ENCODE results near the gene SREK1IP1. TPM values are rescaled to one million over a fixed set of nuclear protein-coding genes. Genes with fewer than 3 reads are reported as not detected.
A peak's percentile ranks its signal among the peaks of the same experiment; 100 is the strongest.

SREK1IP1 gene
- total RNA-seq: 31.6 TPM
- 10 to 100 TPM; 30.1 to 38.3 (median 33.5) TPM for polyA plus RNA-seq

DNA sequence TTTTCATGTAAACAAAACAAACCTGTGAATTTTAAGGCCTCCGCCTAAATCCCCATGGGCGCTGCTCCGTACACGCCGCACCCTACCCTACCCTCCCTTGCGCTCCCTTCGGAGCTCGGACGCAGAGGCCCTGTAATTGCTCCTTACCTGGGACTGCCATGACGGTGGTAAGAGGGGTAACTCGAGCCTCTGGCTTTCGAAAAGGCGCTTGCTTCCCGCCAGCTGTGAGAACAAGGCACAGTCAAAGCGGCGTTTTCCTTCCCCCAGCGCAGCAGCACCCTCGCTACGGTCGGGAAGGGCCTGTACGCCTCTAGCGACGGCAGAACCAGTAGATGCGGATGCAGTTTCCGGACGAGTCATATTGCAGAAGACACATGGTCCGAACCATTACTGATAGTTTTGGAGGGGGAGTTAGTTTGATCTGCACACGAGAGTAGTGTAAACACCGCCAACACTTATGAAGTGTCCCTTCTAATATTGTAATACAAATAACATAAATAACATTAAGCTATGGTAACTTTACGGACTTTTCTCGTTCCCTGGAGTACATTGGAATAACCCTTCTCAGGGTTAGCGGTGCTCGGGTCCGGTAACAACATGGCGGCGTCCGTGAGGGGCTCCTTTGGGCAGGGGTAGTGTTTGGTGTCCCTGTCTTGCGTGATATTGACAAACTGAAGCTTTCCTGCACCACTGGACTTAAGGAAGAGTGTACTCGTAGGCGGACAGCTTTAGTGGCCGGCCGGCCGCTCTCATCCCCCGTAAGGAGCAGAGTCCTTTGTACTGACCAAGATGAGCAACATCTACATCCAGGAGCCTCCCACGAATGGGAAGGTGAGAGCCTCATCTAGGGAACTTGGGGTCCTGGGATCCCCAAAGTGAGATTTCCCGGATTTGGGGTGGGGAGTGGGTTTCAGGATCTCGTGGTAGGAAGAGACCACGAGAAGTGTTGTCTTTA is at the start of gene SREK1IP1, which contains the start of gene CWC27:
TSS of gene SREK1IP1 (minus strand) at position 334 of the 955 bp plus-strand sequence. CDS start at position 160, 174 bp downstream.
TSS of gene CWC27 (plus strand) at position 573 of the 955 bp plus-strand sequence. CDS start at position 790, 217 bp downstream.
- Mint-ChIP-seq H3K36me3 (peaks cover 8% of the 10 kb centered on the region), H3K27ac (peak within 1 kb of the TSS; percentile 98 to 99 (median 98))
- H3K27me3 ChIP-seq (ENCODE audit: control insufficient read depth, insufficient read depth, low read length): no peaks in the 10 kb centered on the region

DNA sequence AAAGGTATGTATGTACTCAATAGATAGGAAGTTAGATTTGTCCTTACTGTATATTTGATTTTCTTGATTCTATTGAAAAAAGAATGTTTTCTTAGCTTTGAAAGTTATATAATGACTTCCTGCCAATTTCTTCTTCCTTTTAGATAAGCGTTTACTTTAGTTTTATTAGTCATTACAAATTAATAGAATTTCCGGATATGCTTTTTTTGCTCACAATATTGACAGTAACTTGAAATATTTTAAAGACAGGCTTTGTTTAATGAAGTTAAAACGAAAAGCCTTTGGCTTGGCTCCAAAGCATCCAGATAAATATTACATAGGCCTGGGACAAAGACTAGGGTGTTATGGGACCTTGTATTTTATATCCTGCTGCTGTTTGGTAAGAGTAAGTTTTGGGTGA is 49.8 kb upstream of the SREK1IP1 start:
- peaks cover 9 to 23% (median 13%) of the 10 kb centered on the region in 4 donors for H3K4me1 Mint-ChIP-seq
- no peaks in the 10 kb centered on the region for H3K9me3 ChIP-seq (ENCODE audit: control insufficient read depth in 2 of 2, low read length in 2 of 2)
- no peak for ATAC-seq (ENCODE audit: low read depth in 2 of 2)
- DNase-seq: no peak
- no peaks in the 10 kb centered on the region for H3K4me1 ChIP-seq (ENCODE audit: control insufficient read depth, insufficient read depth, low read length, poor library complexity, severe bottlenecking)
- no peak overlapping the region for H3K27ac ChIP-seq (ENCODE audit: insufficient read depth, low read length, poor library complexity, severe bottlenecking)
- peaks cover 3% of the 10 kb centered on the region for H3K27me3 Mint-ChIP-seq
- no peak overlapping the region for H3K4me3 ChIP-seq (ENCODE audit: low read depth, low read length)
- no peaks in the 10 kb centered on the region for H3K9me3 Mint-ChIP-seq
- no peak overlapping the region for H3K4me3 Mint-ChIP-seq
- no peaks in the 10 kb centered on the region for H3K36me3 ChIP-seq (ENCODE audit: control insufficient read depth, insufficient read depth, low read length)
- no peak overlapping the region for H3K27ac Mint-ChIP-seq
- no peaks in the 10 kb centered on the region for H3K27me3 ChIP-seq (ENCODE audit: control insufficient read depth, insufficient read depth, low read length)
- H3K36me3 Mint-ChIP-seq: peaks cover 23% of the 10 kb centered on the region

More for the DNA sequence above, at the start of gene SREK1IP1, which contains the start of gene CWC27:
- peak; percentile 67 to 94 (median 87) for DNase-seq
- Histone ChIP-seq H3K27ac (ENCODE audit: insufficient read depth, low read length, poor library complexity, severe bottlenecking) (peak within 1 kb of the TSS; percentile 79), H3K4me1 (ENCODE audit: control insufficient read depth, insufficient read depth, low read length, poor library complexity, severe bottlenecking) (peaks cover 35% of the 10 kb centered on the region), H3K36me3 (ENCODE audit: control insufficient read depth, insufficient read depth, low read length) (peaks cover 4% of the 10 kb centered on the region), H3K9me3 (ENCODE audit: control insufficient read depth in 2 of 2, low read length in 2 of 2) (no peaks in the 10 kb centered on the region), H3K4me3 (ENCODE audit: low read depth, low read length) (peak within 1 kb of the TSS; percentile 99)
- H3K4me3 Mint-ChIP-seq: peak within 1 kb of the TSS; percentile 95 to 100 (median 98)
- H3K4me1 Mint-ChIP-seq: peaks cover 25 to 77% (median 63%) of the 10 kb centered on the region in 4 donors
- peaks cover 0 to 1% (median 0%) of the 10 kb centered on the region in 7 donors for H3K9me3 Mint-ChIP-seq
- H3K27me3 Mint-ChIP-seq: no peaks in the 10 kb centered on the region
- peak; percentile 98 to 99 for ATAC-seq (ENCODE audit: low read depth in 2 of 2)

DNA sequence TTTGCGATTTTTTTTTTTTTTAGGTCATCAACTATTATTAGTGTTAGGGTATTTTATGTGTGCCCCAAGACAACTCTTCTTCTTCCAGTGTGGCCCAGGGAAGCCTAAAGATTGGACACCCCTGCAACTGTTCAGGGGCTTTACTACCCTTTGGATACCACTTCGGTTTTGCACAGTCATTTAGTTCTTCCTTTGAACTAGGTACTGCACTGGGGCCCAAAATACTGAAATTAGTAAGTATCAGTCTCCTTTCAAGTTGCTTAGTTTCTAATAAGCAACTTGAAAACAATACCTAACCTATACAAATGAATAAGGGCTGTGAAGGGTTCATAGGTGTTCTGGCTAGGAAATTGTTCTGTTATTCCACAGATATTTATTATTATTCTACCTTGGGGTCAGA is 45.6 kb upstream of the SREK1IP1 start:
- Histone ChIP-seq H3K36me3 (ENCODE audit: control insufficient read depth, insufficient read depth, low read length) (no peaks in the 10 kb centered on the region), H3K9me3 (ENCODE audit: control insufficient read depth in 2 of 2, low read length in 2 of 2) (no peaks in the 10 kb centered on the region), H3K4me1 (ENCODE audit: control insufficient read depth, insufficient read depth, low read length, poor library complexity, severe bottlenecking) (no peaks in the 10 kb centered on the region), H3K27me3 (ENCODE audit: control insufficient read depth, insufficient read depth, low read length) (no peaks in the 10 kb centered on the region), H3K27ac (ENCODE audit: insufficient read depth, low read length, poor library complexity, severe bottlenecking) (no peak overlapping the region), H3K4me3 (ENCODE audit: low read depth, low read length) (no peak overlapping the region)
- DNase-seq (peak in 1 of 3 donors; percentile 29), ATAC-seq (ENCODE audit: low read depth in 2 of 2) (no peak)
- no peaks in the 10 kb centered on the region for H3K9me3 Mint-ChIP-seq
- H3K36me3 Mint-ChIP-seq: peaks cover 18% of the 10 kb centered on the region
- H3K4me1 Mint-ChIP-seq: peaks cover 0 to 14% (median 4%) of the 10 kb centered on the region in 4 donors
- no peak overlapping the region for H3K4me3 Mint-ChIP-seq
- H3K27ac Mint-ChIP-seq: no peak overlapping the region
- no peaks in the 10 kb centered on the region for H3K27me3 Mint-ChIP-seq

DNA sequence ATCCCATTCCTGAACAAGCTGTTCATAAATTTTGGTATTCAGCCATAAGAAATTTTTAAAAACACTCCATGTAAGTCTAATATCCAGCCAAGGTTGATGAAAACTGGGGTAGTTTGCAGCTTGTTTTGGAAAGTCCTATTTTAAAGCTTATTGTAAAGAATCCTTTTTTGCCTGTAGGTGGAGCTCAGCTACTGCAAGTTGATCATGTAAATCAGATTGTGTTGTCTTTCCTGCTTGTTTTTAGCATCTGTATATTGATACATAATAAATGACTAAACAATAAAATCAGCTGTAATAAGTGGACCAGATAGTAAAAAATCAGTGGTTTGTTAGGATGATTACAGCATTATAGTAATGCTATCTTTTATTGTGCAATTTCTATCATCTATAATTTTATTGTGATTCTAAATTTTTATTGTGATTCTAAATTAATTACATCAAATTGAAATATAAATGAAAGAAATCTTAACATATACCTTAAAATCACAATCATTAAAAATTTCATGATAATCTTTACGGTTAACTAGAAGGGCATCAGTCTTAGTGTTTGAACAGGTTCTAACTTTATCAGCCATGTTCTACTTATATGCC is 42.7 kb upstream of the SREK1IP1 start:
- Histone ChIP-seq H3K27me3 (ENCODE audit: control insufficient read depth, insufficient read depth, low read length) (no peaks in the 10 kb centered on the region), H3K36me3 (ENCODE audit: control insufficient read depth, insufficient read depth, low read length) (peaks cover 13% of the 10 kb centered on the region), H3K9me3 (ENCODE audit: control insufficient read depth in 2 of 2, low read length in 2 of 2) (no peaks in the 10 kb centered on the region), H3K4me3 (ENCODE audit: low read depth, low read length) (no peak overlapping the region), H3K27ac (ENCODE audit: insufficient read depth, low read length, poor library complexity, severe bottlenecking) (no peak overlapping the region), H3K4me1 (ENCODE audit: control insufficient read depth, insufficient read depth, low read length, poor library complexity, severe bottlenecking) (no peaks in the 10 kb centered on the region)
- H3K36me3 Mint-ChIP-seq: peaks cover 27% of the 10 kb centered on the region
- peaks cover 0 to 20% (median under 1%) of the 10 kb centered on the region in 4 donors for H3K4me1 Mint-ChIP-seq
- ATAC-seq (ENCODE audit: low read depth in 2 of 2) (no peak), DNase-seq (peak in 2 of 3 donors; percentile 42 to 65)
- H3K27ac Mint-ChIP-seq: no peak overlapping the region
- no peak overlapping the region for H3K4me3 Mint-ChIP-seq
- no peaks in the 10 kb centered on the region for H3K9me3 Mint-ChIP-seq
- H3K27me3 Mint-ChIP-seq: no peaks in the 10 kb centered on the region

DNA sequence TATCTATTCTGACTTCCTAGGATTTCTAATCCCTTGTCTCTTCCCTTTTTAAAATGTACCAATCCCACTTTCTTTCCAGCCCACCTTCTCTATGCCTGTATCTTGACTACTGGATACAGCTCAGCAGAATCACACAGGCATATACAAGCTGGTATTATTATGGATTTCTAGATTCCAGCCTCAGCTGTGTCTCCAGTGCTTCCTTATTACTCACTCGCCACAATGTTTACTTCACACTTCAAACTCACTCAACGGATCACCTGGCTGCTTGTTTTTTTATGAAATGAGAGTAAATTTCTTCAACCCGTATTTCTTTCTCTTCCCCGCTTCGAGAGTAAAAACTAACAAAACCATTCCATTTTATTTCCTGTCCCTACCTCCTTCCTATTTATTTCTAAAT is 39.0 kb upstream of the SREK1IP1 start:
- Mint-ChIP-seq H3K9me3 (no peaks in the 10 kb centered on the region), H3K36me3 (peaks cover 21% of the 10 kb centered on the region), H3K27ac (no peak overlapping the region), H3K4me3 (no peak overlapping the region), H3K27me3 (no peaks in the 10 kb centered on the region), H3K4me1 (peaks cover 0 to 6% (median under 1%) of the 10 kb centered on the region in 4 donors)
- H3K4me1 ChIP-seq (ENCODE audit: control insufficient read depth, insufficient read depth, low read length, poor library complexity, severe bottlenecking): no peaks in the 10 kb centered on the region
- no peak overlapping the region for H3K27ac ChIP-seq (ENCODE audit: insufficient read depth, low read length, poor library complexity, severe bottlenecking)
- no peaks in the 10 kb centered on the region for H3K9me3 ChIP-seq (ENCODE audit: control insufficient read depth in 2 of 2, low read length in 2 of 2)
- no peak for DNase-seq
- H3K4me3 ChIP-seq (ENCODE audit: low read depth, low read length): no peak overlapping the region
- ATAC-seq (ENCODE audit: low read depth in 2 of 2): no peak
- H3K36me3 ChIP-seq (ENCODE audit: control insufficient read depth, insufficient read depth, low read length): peaks cover 33% of the 10 kb centered on the region
- H3K27me3 ChIP-seq (ENCODE audit: control insufficient read depth, insufficient read depth, low read length): no peaks in the 10 kb centered on the region

DNA sequence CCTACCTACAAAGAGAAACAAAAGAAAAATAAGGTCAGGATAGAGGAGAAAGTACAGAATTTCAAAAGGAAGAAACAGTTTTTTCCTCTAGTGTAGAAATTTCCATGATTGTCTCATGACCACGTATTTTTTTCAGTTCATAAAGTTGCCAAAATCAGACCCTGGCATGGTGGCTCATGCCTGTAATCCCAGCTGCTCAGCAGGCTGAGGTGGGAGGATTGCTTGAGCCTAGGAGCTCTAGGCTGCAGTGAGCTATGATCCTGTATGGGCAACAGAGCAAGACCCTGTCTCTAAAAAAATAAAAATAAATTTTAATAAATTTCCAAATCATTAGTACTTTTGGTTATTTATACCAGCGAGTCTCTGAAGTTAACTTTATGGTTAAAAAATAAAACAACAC is 38.0 kb upstream of the SREK1IP1 start:
- Histone ChIP-seq H3K9me3 (ENCODE audit: control insufficient read depth in 2 of 2, low read length in 2 of 2) (no peaks in the 10 kb centered on the region), H3K4me3 (ENCODE audit: low read depth, low read length) (no peak overlapping the region), H3K36me3 (ENCODE audit: control insufficient read depth, insufficient read depth, low read length) (peaks cover 37% of the 10 kb centered on the region), H3K27me3 (ENCODE audit: control insufficient read depth, insufficient read depth, low read length) (no peaks in the 10 kb centered on the region), H3K4me1 (ENCODE audit: control insufficient read depth, insufficient read depth, low read length, poor library complexity, severe bottlenecking) (no peaks in the 10 kb centered on the region), H3K27ac (ENCODE audit: insufficient read depth, low read length, poor library complexity, severe bottlenecking) (no peak overlapping the region)
- no peak for ATAC-seq (ENCODE audit: low read depth in 2 of 2)
- peaks cover 21% of the 10 kb centered on the region for H3K36me3 Mint-ChIP-seq
- DNase-seq: no peak
- H3K4me1 Mint-ChIP-seq: peaks cover 0 to 6% (median under 1%) of the 10 kb centered on the region in 4 donors
- H3K9me3 Mint-ChIP-seq: no peaks in the 10 kb centered on the region
- no peak overlapping the region for H3K27ac Mint-ChIP-seq
- H3K27me3 Mint-ChIP-seq: no peaks in the 10 kb centered on the region
- H3K4me3 Mint-ChIP-seq: no peak overlapping the region

DNA sequence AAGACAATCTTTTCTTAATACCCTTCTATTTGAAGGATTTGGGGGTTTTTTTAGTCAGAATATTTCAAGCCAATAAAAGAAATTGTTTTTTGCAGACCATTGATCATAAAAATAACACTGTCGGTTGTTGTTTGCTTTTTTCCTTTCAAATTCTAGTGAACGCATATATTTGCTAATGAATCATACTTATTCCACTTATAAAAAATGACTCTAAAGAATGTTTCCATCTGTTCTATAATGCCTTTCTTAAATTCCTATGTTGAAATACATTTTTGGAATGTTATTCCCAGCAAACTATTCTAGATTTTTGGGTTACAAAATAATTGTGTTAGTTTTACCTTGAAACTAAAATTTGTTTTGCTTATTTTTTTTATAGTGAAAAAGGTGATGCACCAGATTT is 32.4 kb upstream of the SREK1IP1 start:
- DNase-seq: no peak
- H3K36me3 Mint-ChIP-seq: peaks cover 17% of the 10 kb centered on the region
- peaks cover 28% of the 10 kb centered on the region for H3K36me3 ChIP-seq (ENCODE audit: control insufficient read depth, insufficient read depth, low read length)
- H3K27me3 Mint-ChIP-seq: no peaks in the 10 kb centered on the region
- H3K4me1 Mint-ChIP-seq: peaks cover 0 to 5% (median 0%) of the 10 kb centered on the region in 4 donors
- H3K9me3 Mint-ChIP-seq: no peaks in the 10 kb centered on the region
- ATAC-seq (ENCODE audit: low read depth in 2 of 2): no peak
- H3K4me3 ChIP-seq (ENCODE audit: low read depth, low read length): no peak overlapping the region
- no peaks in the 10 kb centered on the region for H3K27me3 ChIP-seq (ENCODE audit: control insufficient read depth, insufficient read depth, low read length)
- no peaks in the 10 kb centered on the region for H3K4me1 ChIP-seq (ENCODE audit: control insufficient read depth, insufficient read depth, low read length, poor library complexity, severe bottlenecking)
- H3K27ac ChIP-seq (ENCODE audit: insufficient read depth, low read length, poor library complexity, severe bottlenecking): no peak overlapping the region
- H3K27ac Mint-ChIP-seq: no peak overlapping the region
- no peaks in the 10 kb centered on the region for H3K9me3 ChIP-seq (ENCODE audit: control insufficient read depth in 2 of 2, low read length in 2 of 2)
- no peak overlapping the region for H3K4me3 Mint-ChIP-seq
